Natural killer cell treated with Interleukin-12 subunit alpha and Interleukin-12 subunit beta and Interleukin-15 and Interleukin-18, amount 100 ng/mL, for 72 hours (primary cell): ENCODE data around the gene P2RY13. TPM values are rescaled to one million over a fixed set of nuclear protein-coding genes. Genes with fewer than 3 reads are reported as not detected.

Experiments used
- ATAC-seq, 2 donors: fragments of 150-1000 bp; cut with Tn5 transposase in 1 of 2; sonication (Bioruptor Pico), chemical (Tn5 transposase) in 1 of 2; 2 replicates each; pipeline ENCODE4 v1.10.0; 2021
- DNase-seq: peaks from one replicate; pipeline ENCODE4 v3.0.0; 2022; ENCODE audit warnings: low spot score
- H3K27ac Mint-ChIP-seq, 2 donors: 1 replicate in 1 of 2; 2 replicates in 1 of 2; pipeline ENCODE4 v1.8.0; 2022; ENCODE audit warnings: mixed read lengths in 2 of 2, mild to moderate bottlenecking in 1 of 2, moderate library complexity in 1 of 2
- H3K27me3 Mint-ChIP-seq, 2 donors: 1 replicate in 1 of 2; 2 replicates in 1 of 2; pipeline ENCODE4 v1.8.0; 2022; ENCODE audit warnings: mixed read lengths in 2 of 2
- H3K36me3 Mint-ChIP-seq: one replicate; pipeline ENCODE4 v1.8.0; 2022; ENCODE audit warnings: mixed read lengths
- H3K4me1 Mint-ChIP-seq, 2 donors: 1 replicate in 1 of 2; 2 replicates in 1 of 2; pipeline ENCODE4 v1.8.0; 2022; ENCODE audit warnings: low read depth in 2 of 2, mixed read lengths in 2 of 2, mild to moderate bottlenecking in 1 of 2
- H3K4me3 Mint-ChIP-seq: one replicate; pipeline ENCODE4 v1.8.0; 2022; ENCODE audit warnings: mixed read lengths
- H3K9me3 Mint-ChIP-seq: 2 replicates; pipeline ENCODE4 v1.8.0; 2022; ENCODE audit warnings: mixed read lengths
- total RNA-seq, 2 donors: library from RNA; stranded (reverse); gene quantifications; one replicate each; pipeline ENCODE4 v1.2.3, GENCODE V29; 2022

The P2RY13 gene
- total RNA-seq, result not detected

- H3K27ac Mint-ChIP-seq, result peak within 1 kb of the TSS; percentile 43 to 53
- no peaks in the 10 kb centered on the region for H3K9me3 Mint-ChIP-seq
- H3K36me3 Mint-ChIP-seq, result no peaks in the 10 kb centered on the region
- H3K4me1 Mint-ChIP-seq, result peaks cover 9 to 20% of the 10 kb centered on the region in 2 donors
- H3K4me3 Mint-ChIP-seq, result peak within 1 kb of the TSS; percentile 64
- no peak for DNase-seq
- no peak for ATAC-seq
- H3K27me3 Mint-ChIP-seq, result no peaks in the 10 kb centered on the region
These were observed at the start of gene P2RY13 for GRCh38 chr3:151329363-151329762. Gene P2RY13, minus strand, starts transcription at chr3:151329549. Its CDS starts 21 bp downstream, at chr3:151329528.

- ATAC-seq (no peak), DNase-seq (no peak)
- H3K4me3 Mint-ChIP-seq, result no peak overlapping the region
- no peaks in the 10 kb centered on the region for H3K27me3 Mint-ChIP-seq
- H3K27ac Mint-ChIP-seq, result no peak overlapping the region
- no peaks in the 10 kb centered on the region for H3K9me3 Mint-ChIP-seq
- no peaks in the 10 kb centered on the region for H3K36me3 Mint-ChIP-seq
- H3K4me1 Mint-ChIP-seq, result no peaks in the 10 kb centered on the region
These were observed 48.5 kb upstream of the P2RY13 start for GRCh38 chr3:151377768-151378385.

GRCh38 chr3:151372063-151372820, 42.9 kb upstream of the P2RY13 start:
- no peak overlapping the region for H3K27ac Mint-ChIP-seq
- H3K4me1 Mint-ChIP-seq, result no peaks in the 10 kb centered on the region
- DNase-seq (no peak), ATAC-seq (no peak)
- H3K27me3 Mint-ChIP-seq, result peaks cover 0 to 4% of the 10 kb centered on the region in 2 donors
- no peaks in the 10 kb centered on the region for H3K9me3 Mint-ChIP-seq
- H3K36me3 Mint-ChIP-seq, result no peaks in the 10 kb centered on the region
- no peak overlapping the region for H3K4me3 Mint-ChIP-seq

- H3K4me1 Mint-ChIP-seq, result no peaks in the 10 kb centered on the region
- H3K27ac Mint-ChIP-seq, result no peak overlapping the region
- ATAC-seq (no peak), DNase-seq (no peak)
- H3K27me3 Mint-ChIP-seq, result peaks cover 0 to 5% of the 10 kb centered on the region in 2 donors
- no peaks in the 10 kb centered on the region for H3K36me3 Mint-ChIP-seq
- no peak overlapping the region for H3K4me3 Mint-ChIP-seq
- H3K9me3 Mint-ChIP-seq, result no peaks in the 10 kb centered on the region
These were observed 42.2 kb upstream of the P2RY13 start for GRCh38 chr3:151371526-151371925.

GRCh38 chr3:151367448-151367847, 38.1 kb upstream of the P2RY13 start:
- H3K36me3 Mint-ChIP-seq, result no peaks in the 10 kb centered on the region
- H3K4me1 Mint-ChIP-seq, result no peaks in the 10 kb centered on the region
- H3K4me3 Mint-ChIP-seq, result no peak overlapping the region
- DNase-seq (no peak), ATAC-seq (no peak)
- H3K9me3 Mint-ChIP-seq, result no peaks in the 10 kb centered on the region
- no peak overlapping the region for H3K27ac Mint-ChIP-seq
- peaks cover 0 to 14% of the 10 kb centered on the region in 2 donors for H3K27me3 Mint-ChIP-seq

GRCh38 chr3:151366993-151367392, 37.6 kb upstream of the P2RY13 start:
- Mint-ChIP-seq H3K27me3 (peaks cover 0 to 17% of the 10 kb centered on the region in 2 donors), H3K4me1 (no peaks in the 10 kb centered on the region), H3K36me3 (no peaks in the 10 kb centered on the region), H3K9me3 (no peaks in the 10 kb centered on the region), H3K27ac (no peak overlapping the region), H3K4me3 (no peak overlapping the region)
- DNase-seq, result no peak
- ATAC-seq, result no peak

GRCh38 chr3:151362751-151363174, 33.4 kb upstream of the P2RY13 start:
- Mint-ChIP-seq H3K36me3 (no peaks in the 10 kb centered on the region), H3K9me3 (no peaks in the 10 kb centered on the region), H3K27me3 (peaks cover 0 to 17% of the 10 kb centered on the region in 2 donors), H3K27ac (no peak overlapping the region), H3K4me1 (no peaks in the 10 kb centered on the region), H3K4me3 (no peak overlapping the region)
- DNase-seq, result no peak
- no peak for ATAC-seq

GRCh38 chr3:151357463-151357850, 28.1 kb upstream of the P2RY13 start:
- Mint-ChIP-seq H3K27ac (no peak overlapping the region), H3K4me3 (no peak overlapping the region), H3K9me3 (no peaks in the 10 kb centered on the region), H3K36me3 (no peaks in the 10 kb centered on the region), H3K4me1 (no peaks in the 10 kb centered on the region), H3K27me3 (peaks cover 0 to 3% of the 10 kb centered on the region in 2 donors)
- DNase-seq (no peak), ATAC-seq (no peak)

GRCh38 chr3:151356794-151357462, 27.6 kb upstream of the P2RY13 start:
- H3K4me3 Mint-ChIP-seq, result no peak overlapping the region
- H3K27ac Mint-ChIP-seq, result no peak overlapping the region
- H3K4me1 Mint-ChIP-seq, result no peaks in the 10 kb centered on the region
- DNase-seq, result no peak
- H3K9me3 Mint-ChIP-seq, result no peaks in the 10 kb centered on the region
- no peaks in the 10 kb centered on the region for H3K27me3 Mint-ChIP-seq
- no peak for ATAC-seq
- H3K36me3 Mint-ChIP-seq, result no peaks in the 10 kb centered on the region

GRCh38 chr3:151351648-151352047, 22.3 kb upstream of the P2RY13 start:
- no peaks in the 10 kb centered on the region for H3K36me3 Mint-ChIP-seq
- ATAC-seq, result no peak
- peaks cover 11 to 18% of the 10 kb centered on the region in 2 donors for H3K4me1 Mint-ChIP-seq
- DNase-seq, result no peak
- peak overlapping the region in 1 of 2 donors; percentile 40 for H3K27ac Mint-ChIP-seq
- peaks cover 0 to 8% of the 10 kb centered on the region in 2 donors for H3K27me3 Mint-ChIP-seq
- H3K9me3 Mint-ChIP-seq, result no peaks in the 10 kb centered on the region
- H3K4me3 Mint-ChIP-seq, result peak overlapping the region; percentile 2

- H3K27ac Mint-ChIP-seq, result peak overlapping the region in 1 of 2 donors; percentile 40
- peak overlapping the region; percentile 2 for H3K4me3 Mint-ChIP-seq
- H3K4me1 Mint-ChIP-seq, result peaks cover 15 to 22% of the 10 kb centered on the region in 2 donors
- H3K27me3 Mint-ChIP-seq, result peaks cover 0 to 8% of the 10 kb centered on the region in 2 donors
- DNase-seq (no peak), ATAC-seq (no peak)
- H3K9me3 Mint-ChIP-seq, result no peaks in the 10 kb centered on the region
- H3K36me3 Mint-ChIP-seq, result no peaks in the 10 kb centered on the region
These were observed 21.9 kb upstream of the P2RY13 start for GRCh38 chr3:151351219-151351618.

- H3K4me1 Mint-ChIP-seq, result peaks cover 21 to 27% of the 10 kb centered on the region in 2 donors
- H3K4me3 Mint-ChIP-seq, result no peak overlapping the region
- ATAC-seq, result no peak
These were observed 21.3 kb upstream of the P2RY13 start for GRCh38 chr3:151350656-151351055.

GRCh38 chr3:151347432-151347831, 18.1 kb upstream of the P2RY13 start:
- H3K4me3 Mint-ChIP-seq, result peak overlapping the region; percentile 44
- H3K4me1 Mint-ChIP-seq, result peaks cover 21 to 27% of the 10 kb centered on the region in 2 donors
- no peaks in the 10 kb centered on the region for H3K9me3 Mint-ChIP-seq
- no peaks in the 10 kb centered on the region for H3K36me3 Mint-ChIP-seq
- peak; percentile 68 for DNase-seq
- peaks cover 0 to 16% of the 10 kb centered on the region in 2 donors for H3K27me3 Mint-ChIP-seq
- peak overlapping the region; percentile 27 to 70 for H3K27ac Mint-ChIP-seq
- peak; percentile 68 to 79 for ATAC-seq

More at GRCh38 chr3:151350656-151351055, 21.3 kb upstream of the P2RY13 start:
- H3K27ac Mint-ChIP-seq, result no peak overlapping the region
- DNase-seq, result no peak
- H3K27me3 Mint-ChIP-seq, result peaks cover 0 to 8% of the 10 kb centered on the region in 2 donors
- H3K36me3 Mint-ChIP-seq, result no peaks in the 10 kb centered on the region
- H3K9me3 Mint-ChIP-seq, result no peaks in the 10 kb centered on the region

- DNase-seq (no peak), ATAC-seq (peak; percentile 62 to 76)
- Mint-ChIP-seq H3K4me1 (peaks cover 21 to 25% of the 10 kb centered on the region in 2 donors), H3K27ac (peak overlapping the region; percentile 58 to 70), H3K4me3 (peak overlapping the region; percentile 70), H3K9me3 (no peaks in the 10 kb centered on the region), H3K36me3 (no peaks in the 10 kb centered on the region), H3K27me3 (peaks cover 0 to 19% of the 10 kb centered on the region in 2 donors)
These were observed 16.9 kb upstream of the P2RY13 start for GRCh38 chr3:151346292-151346691.
